ENCODE measurements around the gene RASSF6.
"Not testable (repeated sequence)": the region's sequence is repeated elsewhere in the genome, so short reads cannot be mapped to it uniquely, and the experiment has no call there.

RASSF6 gene

DNA sequence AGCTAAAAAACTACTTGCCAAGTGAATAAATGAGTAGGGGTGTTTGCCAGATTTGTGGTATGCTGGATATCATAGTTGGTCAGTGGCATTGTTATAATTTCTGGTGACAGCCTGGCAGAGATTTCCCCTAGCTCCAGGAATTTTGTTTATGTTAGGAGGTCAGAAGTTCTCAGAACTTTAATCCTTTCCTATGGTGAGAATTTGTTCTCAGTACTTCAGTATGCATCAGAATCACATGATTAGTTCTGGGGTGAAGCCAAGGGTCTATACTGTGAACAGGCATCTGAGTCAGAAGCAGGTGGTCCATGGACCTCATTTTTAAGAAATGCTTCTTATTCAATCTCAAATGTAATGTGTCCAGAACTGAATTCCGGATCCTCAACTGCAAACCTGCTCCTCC, 10.5 kb downstream of the RASSF6 start:
- DNase-seq, result no peak

DNA sequence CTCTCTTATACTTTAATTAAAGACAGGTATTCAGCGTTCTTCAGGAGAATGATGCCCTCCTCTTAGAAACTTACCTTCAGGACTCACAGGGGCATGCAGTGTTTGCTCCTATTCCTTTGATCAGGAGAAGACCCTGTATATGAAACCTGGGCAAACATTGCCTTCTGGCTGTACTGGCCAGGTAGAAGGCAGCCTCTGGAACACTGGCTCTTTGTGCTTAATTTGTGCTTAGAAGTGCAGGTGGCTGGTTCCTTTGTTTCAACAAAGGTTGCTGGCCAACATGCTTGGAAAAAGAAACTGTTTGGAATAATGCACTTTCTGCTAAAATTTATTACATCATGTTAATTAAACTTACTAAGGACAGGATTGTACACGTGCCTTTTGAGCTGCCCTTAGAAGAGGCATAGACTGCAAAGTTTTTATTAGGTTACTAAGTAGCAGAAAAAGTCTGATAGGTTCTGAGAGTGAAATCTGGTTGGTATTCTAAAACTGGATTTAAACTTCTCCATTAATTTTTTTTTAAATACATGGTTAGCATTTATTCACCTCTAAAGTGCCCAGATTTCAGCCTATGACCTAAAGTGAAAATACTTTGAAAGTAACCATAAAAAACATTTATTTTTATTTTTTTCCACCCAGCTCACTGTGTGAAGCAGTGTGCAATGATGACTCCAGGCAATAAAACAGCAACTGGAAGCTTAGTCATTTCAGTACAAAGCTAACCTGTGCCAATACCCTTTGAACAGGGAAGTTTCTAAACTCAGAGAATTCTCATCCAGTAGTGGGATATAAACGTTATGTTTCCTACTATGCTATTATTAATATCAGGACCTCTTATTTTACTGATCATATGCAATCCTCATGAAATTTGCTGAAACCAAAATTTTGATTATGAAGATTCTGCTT, 11.3 kb downstream of the RASSF6 start:
- DNase-seq, result no peak

DNA sequence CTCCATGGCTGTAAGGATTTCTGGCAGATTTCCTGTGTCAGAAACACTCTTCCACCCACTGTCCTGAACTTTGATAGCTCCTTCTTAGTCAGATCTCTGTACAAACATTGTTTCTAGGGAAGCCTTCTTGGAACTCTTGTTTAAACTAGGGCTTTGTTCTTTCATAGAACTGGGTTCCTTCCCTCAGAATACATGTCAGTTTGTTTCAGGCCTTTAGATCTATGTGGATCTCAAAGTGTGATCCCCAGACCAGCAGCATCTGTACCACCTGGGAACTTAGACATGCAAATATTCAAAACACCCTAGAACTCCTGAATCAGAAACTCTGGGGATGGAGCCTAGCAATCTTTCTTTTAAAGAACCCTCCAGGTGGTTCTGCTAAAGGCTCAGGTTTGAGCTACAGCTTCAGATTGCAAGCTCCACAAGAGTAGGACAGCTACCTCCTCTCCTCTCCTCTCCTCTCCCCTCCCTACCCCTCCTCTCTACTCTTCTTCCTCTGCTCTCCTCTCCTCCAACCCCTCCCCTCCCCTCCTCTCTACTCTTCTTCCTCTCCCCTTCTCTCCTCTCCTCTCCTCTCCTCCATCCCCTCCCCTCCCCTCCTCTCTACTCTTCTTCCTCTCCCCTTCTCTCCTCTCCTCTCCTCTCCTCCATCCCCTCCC, 12.7 kb downstream of the RASSF6 start:
- DNase-seq, result no peak

DNA sequence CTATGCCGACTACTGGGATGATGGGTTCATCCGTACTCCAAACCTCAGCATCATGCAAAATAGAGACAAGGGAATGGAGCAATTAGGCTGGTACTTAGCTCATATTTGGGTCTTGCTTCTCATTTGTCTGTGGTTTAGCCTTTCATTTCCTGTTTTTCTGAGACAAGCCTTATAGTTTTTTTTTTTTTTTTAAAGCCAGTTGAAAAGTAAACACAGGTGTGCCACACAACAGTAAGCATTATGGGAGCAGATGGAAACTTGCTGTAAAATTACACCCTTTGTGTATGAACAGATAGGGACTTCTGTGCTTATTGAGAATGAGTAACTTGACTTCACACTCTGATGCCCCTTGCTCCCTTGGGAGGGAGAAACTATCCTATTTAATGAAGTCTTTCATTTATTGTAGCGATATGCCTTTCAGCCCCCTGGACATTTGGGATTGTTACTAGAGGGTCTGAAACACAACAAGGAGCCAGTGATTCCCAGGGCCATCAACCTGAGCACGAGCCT, 13.7 kb downstream of the RASSF6 start:
- DNase-seq, result no peak

DNA sequence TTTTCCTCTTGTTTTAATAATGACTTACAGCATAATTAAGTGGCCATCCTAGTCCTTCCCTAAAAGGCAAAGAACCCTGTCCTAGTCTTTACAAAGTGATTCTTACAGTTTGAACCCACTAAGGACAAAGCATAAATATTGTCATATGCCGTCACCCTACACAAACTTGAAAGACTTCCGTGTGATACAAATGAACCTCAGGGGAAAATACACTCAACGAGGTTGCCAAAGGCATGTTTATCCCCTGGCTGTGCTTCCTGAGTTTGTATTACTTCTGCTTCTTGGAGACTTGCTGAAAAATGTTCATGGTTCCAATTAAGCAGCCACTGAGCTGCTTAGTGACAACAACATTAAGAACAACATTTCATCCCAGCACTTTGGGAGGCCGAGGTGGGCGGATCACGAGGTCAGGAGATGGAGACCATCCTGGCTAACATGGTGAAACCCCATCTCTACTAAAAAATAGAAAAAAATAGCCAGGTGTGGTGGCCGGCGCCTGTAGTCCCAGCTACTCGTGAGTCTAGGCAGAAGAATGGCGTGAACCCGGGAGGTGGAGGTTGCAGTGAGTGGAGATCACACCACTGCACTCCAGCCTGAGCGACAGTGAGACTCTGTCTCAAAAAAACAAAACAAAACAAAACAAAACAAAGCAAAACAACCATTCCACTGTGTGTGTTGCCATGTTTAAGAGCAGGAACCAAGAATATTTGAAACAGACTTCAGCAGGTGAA, 16.2 kb downstream of the RASSF6 start:
- DNase-seq, result no peak

DNA sequence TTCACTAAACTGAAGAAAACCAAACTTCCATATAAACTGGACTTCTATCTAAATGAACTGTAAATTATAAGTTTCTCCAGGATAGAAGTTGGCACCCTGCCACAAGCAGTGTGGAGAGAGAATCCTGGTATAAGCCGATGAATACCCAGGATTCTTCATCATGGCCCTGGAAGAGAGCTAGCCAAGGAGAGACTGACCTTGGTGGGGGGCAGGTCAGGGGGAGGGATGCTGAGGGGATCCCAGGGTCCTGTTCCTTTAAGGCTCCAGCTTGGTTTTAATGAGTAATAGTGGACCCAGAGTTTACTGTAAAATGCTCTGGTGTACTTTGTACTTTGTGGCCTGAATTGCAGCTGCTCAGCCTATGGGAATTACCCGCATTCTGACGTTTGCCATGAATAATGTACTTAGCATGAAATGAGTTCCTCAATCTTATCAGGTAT, 16.9 kb downstream of the RASSF6 start:
- peak; percentile 24 for DNase-seq

DNA sequence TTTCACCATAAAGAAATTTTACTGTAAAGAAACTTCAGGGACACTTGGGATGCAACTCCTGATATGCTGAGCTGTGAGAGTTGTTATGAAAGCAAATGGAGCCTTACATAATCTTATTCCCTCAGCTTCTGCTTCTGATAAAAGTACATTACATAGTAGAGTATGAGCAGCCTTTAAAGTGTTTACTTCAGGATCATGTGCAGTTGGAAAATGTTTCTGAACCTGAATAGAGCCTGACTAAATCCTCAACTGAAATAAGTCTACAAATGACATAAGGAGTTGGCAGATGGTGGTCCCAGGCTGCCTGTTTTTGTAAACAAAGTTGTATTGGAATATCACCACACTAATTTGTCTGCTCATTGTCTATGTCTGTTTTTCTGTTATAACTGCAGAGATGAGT, 19.3 kb downstream of the RASSF6 start:
- no peak for DNase-seq

DNA sequence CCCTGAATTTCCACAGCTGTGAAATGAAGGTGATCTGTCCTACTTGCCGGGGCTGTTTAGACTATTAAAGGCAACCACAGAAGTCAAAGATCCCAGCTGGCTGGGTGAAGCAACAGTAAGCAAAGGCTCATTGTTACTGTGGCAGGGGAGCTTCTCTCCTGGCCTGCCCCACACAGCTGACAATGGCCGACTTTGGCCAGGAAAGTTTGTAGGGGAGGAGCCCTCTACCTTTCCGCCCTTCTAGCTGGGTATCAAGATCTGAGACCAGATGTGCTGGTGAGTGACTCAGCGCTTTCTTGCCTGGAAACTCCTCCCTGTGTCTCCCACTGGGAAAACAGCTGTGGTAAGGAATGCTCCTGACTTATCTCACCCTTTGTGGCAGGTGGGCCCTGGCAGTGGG, 21.1 kb downstream of the RASSF6 start:
- peak; percentile 14 for DNase-seq

DNA sequence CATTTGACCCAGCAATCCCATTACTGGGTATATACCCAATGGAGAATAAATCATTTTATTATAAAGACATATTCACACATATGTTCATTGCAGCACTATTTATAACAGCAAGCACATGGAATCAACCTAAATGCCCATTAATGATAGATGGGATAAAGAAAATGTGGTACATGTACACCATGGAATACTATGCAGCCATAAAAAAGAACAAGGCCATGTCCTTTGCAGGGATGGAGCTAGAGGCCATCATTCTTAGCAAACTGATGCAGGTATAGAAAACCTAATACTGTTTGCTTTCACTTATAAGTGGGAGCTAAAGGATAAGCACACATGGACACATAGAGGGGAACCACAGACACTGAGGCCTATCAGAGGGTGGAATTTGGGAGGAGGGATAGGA, 22.6 kb downstream of the RASSF6 start:
- DNase-seq, result no peak

DNA sequence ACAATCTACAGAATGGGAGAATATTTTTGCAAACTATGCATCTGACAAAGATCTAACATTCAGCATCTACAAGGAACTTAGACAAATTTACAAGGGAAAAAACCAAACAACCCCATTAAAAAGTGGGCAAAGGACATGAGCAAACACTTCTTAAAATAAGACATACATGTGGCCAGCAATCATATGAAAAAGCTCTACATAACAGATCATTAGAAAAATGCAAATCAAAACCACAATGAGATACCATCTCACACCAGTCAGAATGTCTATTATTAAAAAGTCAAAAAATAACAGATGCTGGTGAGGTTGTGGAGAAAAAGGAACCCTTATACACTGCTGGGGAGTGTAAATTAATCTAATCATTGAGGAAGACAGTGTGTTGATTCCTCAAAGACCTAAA, 23.1 kb downstream of the RASSF6 start:
- not testable (repeated sequence) for DNase-seq

DNA sequence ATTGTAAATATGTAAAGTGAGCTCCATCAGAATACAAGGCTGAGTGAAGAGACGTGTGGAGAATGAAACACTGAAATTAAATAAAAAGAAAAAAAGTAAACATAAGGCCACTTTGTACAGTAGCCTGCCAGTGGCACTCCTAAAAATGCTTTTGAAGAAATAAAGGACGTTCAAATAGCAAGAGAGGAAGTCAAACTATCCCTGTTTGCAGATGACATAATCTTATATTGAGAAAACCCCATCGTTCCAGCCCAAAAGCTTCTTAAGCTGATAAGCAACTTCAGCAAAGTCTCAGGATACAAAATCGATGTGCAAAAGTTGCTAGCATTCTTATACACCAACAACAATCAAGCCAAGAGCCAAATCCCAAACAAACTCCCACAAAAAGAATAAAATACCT, 24.2 kb downstream of the RASSF6 start:
- DNase-seq, result no peak

DNA sequence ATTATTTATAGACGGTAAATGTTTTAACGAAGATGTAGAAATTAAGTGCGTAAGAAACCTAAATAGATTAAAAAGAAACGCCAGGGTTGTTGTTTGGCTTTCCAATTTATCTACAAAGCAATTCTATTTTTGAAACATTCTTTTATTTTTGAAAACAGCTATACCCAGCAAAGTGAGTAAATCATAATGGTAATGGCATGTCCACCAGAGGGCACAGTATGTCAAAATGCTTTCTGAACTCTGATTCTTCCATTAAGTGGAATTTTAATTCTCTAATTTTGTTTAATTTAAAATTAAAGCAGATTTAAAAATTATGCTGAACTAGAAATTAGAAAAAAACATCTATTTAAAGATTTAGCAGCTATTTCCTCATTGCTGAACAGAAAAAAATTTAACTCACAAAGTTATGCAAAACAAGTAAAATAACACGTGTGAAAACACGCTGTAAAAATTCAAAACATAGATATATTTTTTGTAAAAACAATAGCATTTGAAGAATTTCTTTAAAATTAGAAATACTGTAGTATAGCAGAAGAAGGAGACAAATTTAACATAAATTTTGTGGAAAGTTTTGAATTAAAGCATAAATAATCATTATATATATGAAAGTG, 26.5 kb downstream of the RASSF6 start:
- DNase-seq, result peak; percentile 41

DNA sequence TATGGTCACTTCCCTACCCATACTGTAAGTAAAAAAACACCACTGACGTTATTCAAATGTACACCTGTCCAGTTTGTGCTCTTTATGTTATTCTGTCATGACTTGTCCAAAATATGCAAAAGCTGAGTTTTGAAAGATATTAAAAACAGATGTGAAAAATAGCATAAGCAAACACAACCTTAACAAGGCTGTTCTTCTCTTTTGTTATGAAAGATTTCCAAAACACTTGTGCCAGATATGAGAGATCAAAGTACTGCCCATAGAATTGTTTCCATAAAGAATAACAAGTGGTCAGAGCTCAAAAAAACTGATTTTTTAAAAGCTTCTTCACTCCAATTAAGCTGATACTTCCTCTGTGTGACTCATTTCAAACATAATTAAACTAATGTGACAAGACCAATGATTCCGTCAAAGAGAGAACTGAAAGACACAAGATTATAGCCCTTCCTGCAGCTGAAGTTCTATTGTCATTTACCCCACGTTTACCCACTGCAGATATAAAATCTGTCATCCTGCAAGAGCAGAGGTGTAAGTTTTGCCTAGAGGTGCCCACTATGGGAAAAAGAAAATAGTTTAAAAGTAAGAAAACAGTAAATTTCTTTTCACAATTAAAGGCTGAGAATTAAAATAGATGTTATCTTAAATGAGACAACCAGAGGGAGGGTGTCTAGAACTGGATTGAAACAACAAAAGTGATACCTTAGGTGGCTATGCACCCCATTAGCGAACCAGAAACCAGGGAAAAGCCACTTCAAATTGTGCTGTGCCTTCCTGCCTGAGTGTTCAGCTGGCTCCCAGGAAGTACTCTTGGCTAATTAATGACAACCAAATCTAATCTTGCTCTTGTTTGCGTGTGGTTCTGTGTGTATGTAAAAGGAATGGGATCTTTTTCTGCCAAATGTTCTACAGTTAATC, 30.1 kb downstream of the RASSF6 start:
- DNase-seq, result no peak

DNA sequence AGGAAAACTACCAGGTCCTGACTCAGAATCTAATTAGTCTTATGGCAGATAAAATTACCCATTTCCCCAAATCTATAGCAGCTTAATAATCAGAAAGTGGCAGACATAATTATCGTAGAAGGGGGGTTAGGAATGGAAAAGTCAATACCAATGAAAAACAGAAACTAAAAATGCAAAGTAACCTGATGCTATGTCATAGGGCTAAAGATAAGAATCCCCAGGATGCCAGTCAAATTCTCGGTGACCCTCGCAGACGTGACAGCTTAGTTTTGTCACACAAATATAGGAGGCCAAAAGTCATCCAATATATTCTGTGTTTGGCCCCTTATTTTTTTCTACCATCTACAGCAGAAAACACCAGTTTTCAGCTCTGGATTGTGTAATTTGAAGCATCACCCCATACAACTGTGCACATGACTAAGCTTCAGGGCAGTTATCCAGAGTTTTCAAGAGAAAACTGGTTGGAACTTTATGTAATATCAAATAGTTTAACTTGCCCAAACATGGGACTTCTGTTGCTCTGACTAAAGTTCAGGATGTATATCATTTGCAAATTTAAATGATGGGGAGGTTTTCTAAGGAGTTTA, 30.9 kb downstream of the RASSF6 start:
- peak; percentile 62 for DNase-seq

DNA sequence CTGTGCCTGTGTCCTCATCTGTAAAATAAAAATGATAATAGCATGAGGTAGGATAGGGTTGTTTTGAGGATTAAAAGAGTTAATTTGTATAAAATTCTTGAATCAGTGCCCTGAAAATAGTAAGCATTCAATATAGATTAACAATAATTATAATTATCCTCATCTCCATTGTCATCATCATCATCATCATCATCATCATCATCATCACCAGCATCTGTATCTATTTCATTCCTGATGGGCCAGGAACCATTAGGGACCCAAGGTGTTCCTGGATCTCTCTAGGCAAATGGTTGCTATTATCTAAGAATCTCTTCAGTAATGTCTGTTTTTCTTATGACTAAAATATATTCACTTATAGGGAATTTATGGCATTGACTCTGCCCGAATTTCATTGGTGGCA, 31.6 kb downstream of the RASSF6 start:
- no peak for DNase-seq

DNA sequence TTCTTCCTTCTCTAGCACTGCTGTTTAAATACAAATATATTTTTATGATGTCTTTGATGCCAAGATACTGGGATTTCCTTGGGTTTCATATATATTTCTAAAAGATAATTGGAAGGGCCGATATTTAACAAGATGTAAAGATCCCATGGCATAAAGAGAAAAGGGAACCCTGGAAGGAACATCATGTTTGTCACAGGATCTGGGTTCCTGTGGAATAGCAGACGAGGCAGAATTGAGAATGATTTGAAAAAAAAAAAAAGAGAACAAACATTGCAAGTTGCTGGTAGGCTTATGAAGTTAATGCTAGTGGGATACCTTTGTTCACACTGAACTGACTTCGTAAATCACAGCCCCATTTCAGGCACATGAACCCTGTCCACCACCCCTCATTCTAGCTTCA, 33.6 kb downstream of the RASSF6 start:
- DNase-seq, result no peak

DNA sequence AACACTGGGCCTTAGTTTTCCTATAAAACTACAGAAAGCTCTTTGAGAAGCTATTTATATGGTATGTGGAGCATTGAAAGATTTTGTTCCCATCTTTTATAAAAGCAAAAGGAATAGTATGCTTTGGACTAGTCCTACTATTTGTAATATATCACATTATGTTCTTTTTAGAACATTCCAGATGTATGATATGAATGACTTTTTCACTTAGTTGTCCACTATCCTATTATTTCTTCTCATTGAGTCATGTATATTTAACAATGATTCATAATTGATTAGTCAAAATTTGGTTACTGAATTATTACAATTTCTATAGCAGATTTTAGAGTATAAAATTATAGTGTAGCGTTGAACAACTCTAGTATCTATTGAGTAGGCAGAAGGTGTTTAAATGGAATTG, 34.2 kb downstream of the RASSF6 start:
- DNase-seq, result no peak

DNA sequence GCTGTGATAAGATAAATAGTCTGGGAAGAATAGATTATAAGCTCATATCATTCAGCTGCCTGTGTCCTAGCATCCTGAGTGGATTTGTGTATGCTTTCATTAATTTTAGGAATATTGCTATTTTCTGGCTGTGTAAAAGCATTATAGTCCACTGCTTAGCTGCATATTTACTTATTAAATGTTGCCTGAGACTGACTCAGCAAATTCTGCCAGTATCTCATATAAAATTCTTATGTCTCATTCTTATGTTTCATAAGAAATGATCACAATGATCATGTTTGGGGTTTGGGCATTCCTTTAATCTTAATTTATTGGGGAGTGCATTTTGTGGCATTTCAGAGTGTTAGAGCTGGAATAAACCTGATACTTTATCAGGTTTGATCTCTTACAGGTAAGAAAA, 34.9 kb downstream of the RASSF6 start:
- no peak for DNase-seq

DNA sequence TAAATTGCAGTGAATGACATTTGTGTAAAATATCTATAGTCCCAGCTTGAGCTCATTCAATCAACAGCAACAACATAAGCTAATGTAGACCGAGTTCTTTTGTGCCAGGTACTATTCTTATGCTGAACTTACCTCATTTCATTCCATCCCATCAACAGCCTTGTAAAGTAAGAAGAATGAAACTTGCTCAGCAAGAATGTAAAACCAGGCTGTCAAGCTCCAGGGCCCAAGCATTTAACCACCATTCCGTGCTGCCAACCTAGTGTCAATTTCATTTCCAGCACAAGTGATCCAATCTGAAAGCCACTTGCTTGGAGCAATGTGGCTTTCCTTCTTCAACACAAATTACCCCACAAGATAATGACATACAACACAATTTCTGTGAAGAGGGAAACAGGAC, 36.6 kb downstream of the RASSF6 start:
- DNase-seq, result no peak

DNA sequence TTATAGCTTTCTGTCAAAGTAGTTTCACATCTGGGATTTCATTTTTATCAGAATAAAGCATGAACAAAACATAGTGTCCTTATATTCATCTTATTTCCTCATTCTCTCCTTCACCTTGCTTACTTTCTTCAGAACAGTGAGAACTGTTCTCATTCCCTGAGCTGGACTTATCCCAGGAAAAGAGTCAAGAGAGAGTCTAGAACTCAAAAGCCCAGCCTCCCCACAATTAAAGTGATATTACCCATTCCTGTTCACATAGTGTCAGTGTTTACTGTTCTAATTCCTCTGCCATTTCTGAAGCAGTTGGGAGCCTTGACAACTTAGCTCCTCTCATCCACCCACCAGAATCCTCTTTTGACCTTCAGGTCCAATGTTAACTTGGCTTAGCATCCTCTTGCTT, 42.9 kb downstream of the RASSF6 start:
- DNase-seq, result no peak

DNA sequence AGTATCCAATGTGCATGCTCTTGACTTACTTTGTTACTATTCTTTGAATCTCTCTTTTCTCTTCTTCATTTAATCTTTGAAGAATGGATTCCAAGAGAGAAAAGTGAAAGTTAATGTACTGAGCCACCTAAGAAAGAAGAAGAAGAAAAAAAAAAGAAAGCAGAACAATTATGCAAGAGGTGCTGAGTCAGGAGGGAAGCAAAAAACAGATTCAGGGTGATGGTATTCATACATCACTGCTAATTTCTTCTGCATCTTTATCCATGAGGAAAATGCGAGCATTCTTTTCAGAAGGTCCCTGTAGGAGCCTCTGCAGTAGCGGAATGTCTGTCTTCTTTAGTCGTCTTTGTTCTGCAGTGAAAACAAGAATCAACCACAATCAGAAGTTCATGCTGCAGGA, 43.9 kb downstream of the RASSF6 start:
- no peak for DNase-seq
